ENCODE data around the gene LAMP5. TPM values are rescaled to one million over a fixed set of nuclear protein-coding genes. Genes with fewer than 3 reads are reported as not detected.

Gene LAMP5
- total and polyA plus RNA-seq, 2 experiments from 2014 or later = 0.21 to 0.29 TPM

DNA sequence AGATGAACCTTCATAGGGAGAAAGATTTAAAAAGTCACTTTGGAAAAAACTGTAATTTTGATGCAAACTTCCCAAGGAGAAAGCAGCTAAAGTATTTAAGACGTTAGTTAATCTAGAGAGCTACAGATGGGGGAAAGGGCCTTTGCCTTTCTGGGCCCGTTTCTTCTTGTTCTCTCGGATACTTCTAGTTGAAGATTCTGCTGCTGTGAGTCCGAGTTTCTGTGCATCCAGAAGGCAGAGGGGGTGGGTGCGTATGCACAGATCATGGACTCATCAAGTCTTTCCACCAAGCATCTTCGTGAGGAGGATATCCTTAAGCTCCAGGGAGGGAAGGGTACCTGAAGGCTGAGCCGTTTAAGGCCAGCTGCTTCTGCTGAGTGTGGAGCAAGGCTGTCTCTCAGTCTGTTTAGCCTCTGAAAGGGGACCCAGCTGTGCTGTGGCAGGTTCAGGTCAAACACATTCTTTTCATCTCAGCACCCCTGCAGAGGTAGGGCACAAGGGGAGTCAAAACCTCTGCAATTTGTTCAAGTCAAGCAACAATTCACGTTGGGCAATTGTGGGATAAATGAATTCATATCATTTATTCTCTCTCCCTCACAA lies 4.3 kb downstream of the LAMP5 start:
- peaks cover 87% of the 10 kb centered on the region for H3K27me3 ChIP-seq (ENCODE audit: insufficient read depth)
- peak overlapping the region; percentile 22; the same call in 1 of the 2 replicates for H3K4me3 ChIP-seq
- Mint-ChIP-seq H3K9me3 (no peaks in the 10 kb centered on the region; the same call in 1 of the 3 replicates), H3K4me1 (peaks cover 70% of the 10 kb centered on the region), H3K4me3 (peak overlapping the region; percentile 11; the same call in 1 of the 3 replicates), H3K27ac (no peak overlapping the region), H3K36me3 (ENCODE audit: low read depth) (peaks cover 13% of the 10 kb centered on the region; the same call in 2 of the 3 replicates), H3K27me3 (ENCODE audit: insufficient read depth, low read depth, poor library complexity) (peaks cover 66% of the 10 kb centered on the region)
- no peaks in the 10 kb centered on the region for H3K36me3 ChIP-seq (ENCODE audit: insufficient read depth)
- H3K27ac ChIP-seq (ENCODE audit: low read depth) = no peak overlapping the region
- H3K79me2 ChIP-seq (replicated peaks; ENCODE audit: insufficient read depth) = no peaks in the 10 kb centered on the region
- H4K20me1 ChIP-seq (replicated peaks; ENCODE audit: insufficient read depth) = 0 out of 2 replicates have a peak, but pooled peaks cover 9% of the 10 kb centered on the region
- H3K4me1 ChIP-seq (ENCODE audit: insufficient read depth) = peaks cover 65% of the 10 kb centered on the region
- no peak for TF ChIP-seq EZH2phosphoT487 (IDR thresholded peaks at IDR 0.05; ENCODE audit: unreplicated experiment)
- no peak for TF ChIP-seq JUNB (IDR thresholded peaks at IDR 0.05; ENCODE audit: unreplicated experiment)
- TF ChIP-seq NANOG (IDR thresholded peaks at IDR 0.05; ENCODE audit: borderline replicate concordance) = peak; percentile 12; the same call in 1 of the 2 replicates
- TF ChIP-seq, protein P1, sequence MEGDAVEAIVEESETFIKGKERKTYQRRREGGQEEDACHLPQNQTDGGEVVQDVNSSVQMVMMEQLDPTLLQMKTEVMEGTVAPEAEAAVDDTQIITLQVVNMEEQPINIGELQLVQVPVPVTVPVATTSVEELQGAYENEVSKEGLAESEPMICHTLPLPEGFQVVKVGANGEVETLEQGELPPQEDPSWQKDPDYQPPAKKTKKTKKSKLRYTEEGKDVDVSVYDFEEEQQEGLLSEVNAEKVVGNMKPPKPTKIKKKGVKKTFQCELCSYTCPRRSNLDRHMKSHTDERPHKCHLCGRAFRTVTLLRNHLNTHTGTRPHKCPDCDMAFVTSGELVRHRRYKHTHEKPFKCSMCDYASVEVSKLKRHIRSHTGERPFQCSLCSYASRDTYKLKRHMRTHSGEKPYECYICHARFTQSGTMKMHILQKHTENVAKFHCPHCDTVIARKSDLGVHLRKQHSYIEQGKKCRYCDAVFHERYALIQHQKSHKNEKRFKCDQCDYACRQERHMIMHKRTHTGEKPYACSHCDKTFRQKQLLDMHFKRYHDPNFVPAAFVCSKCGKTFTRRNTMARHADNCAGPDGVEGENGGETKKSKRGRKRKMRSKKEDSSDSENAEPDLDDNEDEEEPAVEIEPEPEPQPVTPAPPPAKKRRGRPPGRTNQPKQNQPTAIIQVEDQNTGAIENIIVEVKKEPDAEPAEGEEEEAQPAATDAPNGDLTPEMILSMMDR (conservative IDR thresholded peaks at IDR 0.05; ENCODE audit: low read depth in 2 of 2) = no peak
- 0 out of 2 replicates have a peak, but pooled peaks have one; percentile 6 for TF ChIP-seq ZNF114 (CRISPR knock-in tag; IDR thresholded peaks at IDR 0.05)
- no peak; the same call in 1 of the 2 replicates for TF ChIP-seq POLR2AphosphoS5 (IDR thresholded peaks at IDR 0.05; ENCODE audit: low read depth)
- TF ChIP-seq ZNF331 (CRISPR knock-in tag; IDR thresholded peaks at IDR 0.05; ENCODE audit: low read depth) = no peak
- TF ChIP-seq, protein P2, sequence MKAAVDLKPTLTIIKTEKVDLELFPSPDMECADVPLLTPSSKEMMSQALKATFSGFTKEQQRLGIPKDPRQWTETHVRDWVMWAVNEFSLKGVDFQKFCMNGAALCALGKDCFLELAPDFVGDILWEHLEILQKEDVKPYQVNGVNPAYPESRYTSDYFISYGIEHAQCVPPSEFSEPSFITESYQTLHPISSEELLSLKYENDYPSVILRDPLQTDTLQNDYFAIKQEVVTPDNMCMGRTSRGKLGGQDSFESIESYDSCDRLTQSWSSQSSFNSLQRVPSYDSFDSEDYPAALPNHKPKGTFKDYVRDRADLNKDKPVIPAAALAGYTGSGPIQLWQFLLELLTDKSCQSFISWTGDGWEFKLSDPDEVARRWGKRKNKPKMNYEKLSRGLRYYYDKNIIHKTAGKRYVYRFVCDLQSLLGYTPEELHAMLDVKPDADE (IDR thresholded peaks at IDR 0.05) = no peak
- no peak for TF ChIP-seq EZH2 (IDR thresholded peaks at IDR 0.05; ENCODE audit: low read depth, unreplicated experiment)
- TF ChIP-seq STAT1 (IDR thresholded peaks at IDR 0.05; ENCODE audit: unreplicated experiment) = no peak
- TF ChIP-seq, protein P3, sequence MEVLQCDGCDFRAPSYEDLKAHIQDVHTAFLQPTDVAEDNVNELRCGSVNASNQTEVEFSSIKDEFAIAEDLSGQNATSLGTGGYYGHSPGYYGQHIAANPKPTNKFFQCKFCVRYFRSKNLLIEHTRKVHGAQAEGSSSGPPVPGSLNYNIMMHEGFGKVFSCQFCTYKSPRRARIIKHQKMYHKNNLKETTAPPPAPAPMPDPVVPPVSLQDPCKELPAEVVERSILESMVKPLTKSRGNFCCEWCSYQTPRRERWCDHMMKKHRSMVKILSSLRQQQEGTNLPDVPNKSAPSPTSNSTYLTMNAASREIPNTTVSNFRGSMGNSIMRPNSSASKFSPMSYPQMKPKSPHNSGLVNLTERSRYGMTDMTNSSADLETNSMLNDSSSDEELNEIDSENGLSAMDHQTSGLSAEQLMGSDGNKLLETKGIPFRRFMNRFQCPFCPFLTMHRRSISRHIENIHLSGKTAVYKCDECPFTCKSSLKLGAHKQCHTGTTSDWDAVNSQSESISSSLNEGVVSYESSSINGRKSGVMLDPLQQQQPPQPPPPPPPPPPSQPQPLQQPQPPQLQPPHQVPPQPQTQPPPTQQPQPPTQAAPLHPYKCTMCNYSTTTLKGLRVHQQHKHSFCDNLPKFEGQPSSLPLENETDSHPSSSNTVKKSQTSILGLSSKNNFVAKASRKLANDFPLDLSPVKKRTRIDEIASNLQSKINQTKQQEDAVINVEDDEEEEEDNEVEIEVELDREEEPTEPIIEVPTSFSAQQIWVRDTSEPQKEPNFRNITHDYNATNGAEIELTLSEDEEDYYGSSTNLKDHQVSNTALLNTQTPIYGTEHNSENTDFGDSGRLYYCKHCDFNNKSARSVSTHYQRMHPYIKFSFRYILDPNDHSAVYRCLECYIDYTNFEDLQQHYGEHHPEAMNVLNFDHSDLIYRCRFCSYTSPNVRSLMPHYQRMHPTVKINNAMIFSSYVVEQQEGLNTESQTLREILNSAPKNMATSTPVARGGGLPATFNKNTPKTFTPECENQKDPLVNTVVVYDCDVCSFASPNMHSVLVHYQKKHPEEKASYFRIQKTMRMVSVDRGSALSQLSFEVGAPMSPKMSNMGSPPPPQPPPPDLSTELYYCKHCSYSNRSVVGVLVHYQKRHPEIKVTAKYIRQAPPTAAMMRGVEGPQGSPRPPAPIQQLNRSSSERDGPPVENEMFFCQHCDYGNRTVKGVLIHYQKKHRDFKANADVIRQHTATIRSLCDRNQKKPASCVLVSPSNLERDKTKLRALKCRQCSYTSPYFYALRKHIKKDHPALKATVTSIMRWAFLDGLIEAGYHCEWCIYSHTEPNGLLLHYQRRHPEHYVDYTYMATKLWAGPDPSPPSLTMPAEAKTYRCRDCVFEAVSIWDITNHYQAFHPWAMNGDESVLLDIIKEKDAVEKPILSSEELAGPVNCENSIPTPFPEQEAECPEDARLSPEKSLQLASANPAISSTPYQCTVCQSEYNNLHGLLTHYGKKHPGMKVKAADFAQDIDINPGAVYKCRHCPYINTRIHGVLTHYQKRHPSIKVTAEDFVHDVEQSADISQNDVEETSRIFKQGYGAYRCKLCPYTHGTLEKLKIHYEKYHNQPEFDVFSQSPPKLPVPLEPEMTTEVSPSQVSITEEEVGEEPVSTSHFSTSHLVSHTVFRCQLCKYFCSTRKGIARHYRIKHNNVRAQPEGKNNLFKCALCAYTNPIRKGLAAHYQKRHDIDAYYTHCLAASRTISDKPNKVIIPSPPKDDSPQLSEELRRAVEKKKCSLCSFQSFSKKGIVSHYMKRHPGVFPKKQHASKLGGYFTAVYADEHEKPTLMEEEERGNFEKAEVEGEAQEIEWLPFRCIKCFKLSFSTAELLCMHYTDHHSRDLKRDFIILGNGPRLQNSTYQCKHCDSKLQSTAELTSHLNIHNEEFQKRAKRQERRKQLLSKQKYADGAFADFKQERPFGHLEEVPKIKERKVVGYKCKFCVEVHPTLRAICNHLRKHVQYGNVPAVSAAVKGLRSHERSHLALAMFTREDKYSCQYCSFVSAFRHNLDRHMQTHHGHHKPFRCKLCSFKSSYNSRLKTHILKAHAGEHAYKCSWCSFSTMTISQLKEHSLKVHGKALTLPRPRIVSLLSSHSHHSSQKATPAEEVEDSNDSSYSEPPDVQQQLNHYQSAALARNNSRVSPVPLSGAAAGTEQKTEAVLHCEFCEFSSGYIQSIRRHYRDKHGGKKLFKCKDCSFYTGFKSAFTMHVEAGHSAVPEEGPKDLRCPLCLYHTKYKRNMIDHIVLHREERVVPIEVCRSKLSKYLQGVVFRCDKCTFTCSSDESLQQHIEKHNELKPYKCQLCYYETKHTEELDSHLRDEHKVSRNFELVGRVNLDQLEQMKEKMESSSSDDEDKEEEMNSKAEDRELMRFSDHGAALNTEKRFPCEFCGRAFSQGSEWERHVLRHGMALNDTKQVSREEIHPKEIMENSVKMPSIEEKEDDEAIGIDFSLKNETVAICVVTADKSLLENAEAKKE (CRISPR knock-in tag; IDR thresholded peaks at IDR 0.05) = peak; percentile 98
- TF ChIP-seq, protein P4, sequence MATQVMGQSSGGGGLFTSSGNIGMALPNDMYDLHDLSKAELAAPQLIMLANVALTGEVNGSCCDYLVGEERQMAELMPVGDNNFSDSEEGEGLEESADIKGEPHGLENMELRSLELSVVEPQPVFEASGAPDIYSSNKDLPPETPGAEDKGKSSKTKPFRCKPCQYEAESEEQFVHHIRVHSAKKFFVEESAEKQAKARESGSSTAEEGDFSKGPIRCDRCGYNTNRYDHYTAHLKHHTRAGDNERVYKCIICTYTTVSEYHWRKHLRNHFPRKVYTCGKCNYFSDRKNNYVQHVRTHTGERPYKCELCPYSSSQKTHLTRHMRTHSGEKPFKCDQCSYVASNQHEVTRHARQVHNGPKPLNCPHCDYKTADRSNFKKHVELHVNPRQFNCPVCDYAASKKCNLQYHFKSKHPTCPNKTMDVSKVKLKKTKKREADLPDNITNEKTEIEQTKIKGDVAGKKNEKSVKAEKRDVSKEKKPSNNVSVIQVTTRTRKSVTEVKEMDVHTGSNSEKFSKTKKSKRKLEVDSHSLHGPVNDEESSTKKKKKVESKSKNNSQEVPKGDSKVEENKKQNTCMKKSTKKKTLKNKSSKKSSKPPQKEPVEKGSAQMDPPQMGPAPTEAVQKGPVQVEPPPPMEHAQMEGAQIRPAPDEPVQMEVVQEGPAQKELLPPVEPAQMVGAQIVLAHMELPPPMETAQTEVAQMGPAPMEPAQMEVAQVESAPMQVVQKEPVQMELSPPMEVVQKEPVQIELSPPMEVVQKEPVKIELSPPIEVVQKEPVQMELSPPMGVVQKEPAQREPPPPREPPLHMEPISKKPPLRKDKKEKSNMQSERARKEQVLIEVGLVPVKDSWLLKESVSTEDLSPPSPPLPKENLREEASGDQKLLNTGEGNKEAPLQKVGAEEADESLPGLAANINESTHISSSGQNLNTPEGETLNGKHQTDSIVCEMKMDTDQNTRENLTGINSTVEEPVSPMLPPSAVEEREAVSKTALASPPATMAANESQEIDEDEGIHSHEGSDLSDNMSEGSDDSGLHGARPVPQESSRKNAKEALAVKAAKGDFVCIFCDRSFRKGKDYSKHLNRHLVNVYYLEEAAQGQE (IDR thresholded peaks at IDR 0.05; ENCODE audit: unreplicated experiment) = no peak
- no peak for TF ChIP-seq CREB1 (CRISPR knock-in tag; IDR thresholded peaks at IDR 0.05; ENCODE audit: low read depth)
- no peak overlapping the region for H2AFZ ChIP-seq
- peaks cover 6% of the 10 kb centered on the region; the same call in 1 of the 2 replicates for H3F3A ChIP-seq (replicated peaks; ENCODE audit: low read depth)
- H3K4me2 ChIP-seq = peak overlapping the region; percentile 59
- DNase-seq (ENCODE audit: low spot score) (peak; percentile 84), ATAC-seq (peak; percentile 74)
- H3K9me2 ChIP-seq (ENCODE audit: insufficient read depth) = no peaks in the 10 kb centered on the region

Data from GM23338 (cell line).